CD1c-positive myeloid dendritic cell (primary cell): ENCODE measurements around the gene FOSL1.
"Not testable (repeated sequence)": the region's sequence is repeated elsewhere in the genome, so short reads cannot be mapped to it uniquely, and the experiment has no call there.

Experiments used
- DNase-seq: peaks from one replicate; pipeline ENCODE4 v3.0.0-alpha.2; 2016; ENCODE audit errors: extremely low spot score

Gene FOSL1

GRCh38 chr11:65852508-65853245 lies 47.5 kb downstream of the FOSL1 start:
- DNase-seq: no peak

GRCh38 chr11:65851811-65852507 lies 48.2 kb downstream of the FOSL1 start:
- DNase-seq: no peak

DNA sequence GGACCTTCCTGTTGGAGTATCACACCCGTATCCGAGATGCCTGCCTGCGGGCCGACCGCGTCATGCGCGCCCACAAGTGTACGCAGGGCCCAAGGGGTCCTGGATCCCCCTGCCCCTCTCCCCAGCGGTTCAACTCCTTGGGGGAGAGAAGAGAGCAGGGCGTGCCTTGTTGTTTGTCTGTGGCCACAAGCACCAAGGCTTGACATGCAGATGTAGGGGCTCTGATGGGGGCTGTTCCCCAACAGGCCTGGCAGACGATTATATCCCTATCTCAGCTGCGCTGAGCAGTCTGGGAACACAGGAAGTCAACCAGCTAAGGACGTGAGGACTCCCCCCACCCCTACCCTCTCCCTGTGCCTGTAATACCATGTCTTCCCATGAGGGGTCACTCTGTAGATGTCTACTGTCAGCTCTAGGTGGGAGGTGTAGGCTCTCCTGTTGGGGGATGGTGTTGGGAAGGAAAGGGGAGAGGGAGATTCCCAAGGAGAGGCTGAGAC lies 49.1 kb downstream of the FOSL1 start:
- DNase-seq: peak; percentile 43

GRCh38 chr11:65850217-65851082 lies 49.7 kb downstream of the FOSL1 start:
- DNase-seq: no peak

DNA sequence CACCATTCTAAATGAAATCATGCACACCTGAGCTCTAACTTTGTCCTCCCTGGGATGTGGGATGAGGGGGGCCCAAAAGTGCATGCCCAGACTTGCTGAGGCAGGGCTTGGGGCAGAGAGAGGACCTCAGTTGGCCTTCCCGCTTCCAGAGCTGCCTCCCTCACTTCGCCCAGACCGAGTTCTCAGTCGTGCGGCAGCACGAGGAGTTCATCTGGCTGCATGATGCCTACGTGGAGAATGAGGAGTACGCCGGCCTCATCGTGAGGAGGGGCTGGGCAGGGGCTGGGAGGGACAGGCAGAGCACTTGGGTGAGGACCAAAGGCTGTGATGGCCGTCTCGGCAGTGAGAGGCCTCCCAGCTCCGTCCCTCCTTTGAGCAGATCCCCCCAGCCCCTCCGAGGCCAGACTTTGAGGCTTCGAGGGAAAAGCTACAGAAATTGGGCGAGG lies 50.4 kb downstream of the FOSL1 start:
- DNase-seq: no peak

DNA sequence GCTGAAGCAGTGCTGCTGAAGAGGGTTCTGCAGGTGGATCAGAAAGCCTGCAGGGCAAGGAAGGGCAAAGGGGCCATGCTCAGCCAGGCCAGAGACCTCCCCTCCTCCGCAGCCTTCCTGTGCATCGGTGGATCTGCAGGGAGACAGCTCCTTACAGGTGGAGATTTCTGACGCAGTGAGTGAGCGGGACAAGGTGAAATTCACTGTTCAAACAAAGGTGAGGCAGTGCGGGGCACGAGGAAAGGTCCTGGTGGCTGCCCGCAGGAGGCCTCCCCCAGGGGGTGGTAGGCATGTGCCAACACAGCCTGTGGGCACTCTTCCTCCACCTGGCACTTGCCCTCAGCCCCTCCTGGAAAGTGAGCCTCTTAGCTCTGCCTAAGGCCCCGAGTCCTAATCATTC lies 50.8 kb downstream of the FOSL1 start:
- no peak for DNase-seq

GRCh38 chr11:65848693-65849092 lies 51.5 kb downstream of the FOSL1 start:
- DNase-seq: not testable (repeated sequence)

- DNase-seq: no peak
Measured at GRCh38 chr11:65847746-65848145, 52.4 kb downstream of the FOSL1 start.

GRCh38 chr11:65844231-65844872 lies 55.8 kb downstream of the FOSL1 start:
- no peak for DNase-seq

- no peak for DNase-seq
Measured at GRCh38 chr11:65843811-65844210, 56.4 kb downstream of the FOSL1 start.

DNA sequence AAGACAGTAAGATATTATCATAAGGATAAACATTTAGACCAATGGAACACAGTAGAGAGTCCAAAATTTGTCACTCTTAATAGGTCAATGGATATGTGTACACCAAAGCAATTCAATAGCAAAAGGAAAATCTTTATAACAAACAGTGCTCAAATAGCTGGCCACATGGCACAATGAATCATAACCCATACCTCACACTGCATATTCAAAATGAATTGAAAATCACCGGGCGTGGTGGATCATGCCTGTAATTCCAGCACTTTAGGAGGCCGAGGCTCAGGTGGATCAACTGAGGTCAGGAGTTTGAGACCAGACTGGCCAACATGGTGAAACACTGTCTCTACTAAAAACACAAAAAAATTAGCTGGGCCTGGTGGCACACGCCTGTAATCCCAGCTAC lies 58.0 kb downstream of the FOSL1 start:
- no peak for DNase-seq
